HG02840 (cell line): ENCODE data around the gene EIF1AY.
"Not testable (repeated sequence)": the region's sequence is repeated elsewhere in the genome, so short reads cannot be mapped to it uniquely, and the experiment has no call there.

Experiments used
- ATAC-seq: cut with Tn5 transposase; IDR thresholded peaks from one replicate; pipeline ENCODE4 v1.9.1; 2021; ENCODE audit warnings: mild to moderate bottlenecking, moderate library complexity, moderate number of reproducible peaks; ENCODE audit not compliant: unreplicated experiment, low FRiP score

EIF1AY gene, protein sequence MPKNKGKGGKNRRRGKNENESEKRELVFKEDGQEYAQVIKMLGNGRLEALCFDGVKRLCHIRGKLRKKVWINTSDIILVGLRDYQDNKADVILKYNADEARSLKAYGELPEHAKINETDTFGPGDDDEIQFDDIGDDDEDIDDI

DNA sequence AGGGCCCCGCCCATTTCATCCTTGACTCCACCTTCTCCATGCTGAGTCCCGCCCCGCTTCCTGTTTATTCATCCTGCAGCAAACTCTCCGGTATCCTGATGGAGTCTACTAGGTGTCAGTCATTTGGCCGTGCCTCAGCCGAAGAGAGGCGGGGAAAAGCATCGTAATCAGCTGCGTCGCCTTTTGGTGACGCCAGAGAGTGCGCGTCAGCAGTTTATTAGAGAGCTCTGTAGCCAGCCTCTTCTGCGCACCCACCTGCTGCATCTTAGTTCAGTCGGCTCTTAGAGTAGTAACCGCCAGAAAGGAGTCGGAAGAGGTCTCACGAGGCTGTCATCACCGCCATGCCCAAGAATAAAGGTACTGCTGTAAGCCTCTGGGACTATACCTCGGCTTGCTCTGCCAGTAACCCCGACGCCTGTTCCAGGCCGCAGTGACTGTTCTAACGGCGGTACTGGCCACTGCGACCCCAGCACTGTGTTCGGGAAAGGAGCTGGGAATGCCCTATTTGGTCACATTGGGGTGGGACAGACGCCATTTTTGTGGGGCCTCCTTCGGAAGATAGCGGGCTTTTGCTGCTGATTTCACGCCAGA, at the start of gene EIF1AY:
Gene EIF1AY (plus strand): TSS at position 246 of the 591 bp plus-strand sequence. CDS start 96 bp downstream, at position 342.
- no peak for ATAC-seq

DNA sequence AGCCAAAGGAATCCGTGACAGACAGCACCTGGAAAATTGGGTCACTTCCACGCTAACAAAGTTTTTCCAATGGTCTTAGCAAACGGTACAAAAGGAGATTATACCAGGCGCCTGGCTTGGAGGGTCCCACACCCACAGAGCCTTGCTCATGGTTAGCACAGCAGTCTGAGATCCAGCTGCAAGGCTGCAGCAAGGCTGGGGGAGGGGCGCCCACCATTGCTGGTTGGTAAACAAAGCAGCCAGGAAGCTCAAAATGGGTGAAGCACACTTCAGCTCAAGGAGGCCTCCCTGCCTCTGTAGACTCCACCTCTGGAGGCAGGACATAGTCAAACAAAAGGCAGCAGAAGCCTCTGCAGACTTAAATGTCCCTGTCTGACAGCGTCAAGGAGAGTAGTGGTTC, 47.1 kb upstream of the EIF1AY start:
- ATAC-seq: no peak

DNA sequence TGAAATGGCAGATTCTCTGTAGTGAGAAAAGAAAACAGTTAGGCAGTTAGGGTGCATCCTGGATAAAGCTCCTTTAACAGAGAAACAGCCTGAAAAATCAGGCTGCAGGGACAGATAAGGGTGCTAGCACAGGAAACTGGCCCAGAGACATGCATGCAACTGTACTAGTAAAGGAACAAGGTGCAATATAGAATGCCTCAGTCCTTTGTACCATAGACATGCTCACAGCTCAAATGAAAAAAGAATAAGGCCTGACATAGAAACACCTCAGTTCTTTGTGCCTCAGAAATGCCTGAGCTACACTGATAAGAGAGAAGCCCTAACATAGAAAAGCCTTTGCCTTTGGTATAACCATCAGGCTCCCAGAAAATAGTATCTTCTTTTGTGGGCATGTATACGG, 37.4 kb upstream of the EIF1AY start:
- no peak for ATAC-seq

DNA sequence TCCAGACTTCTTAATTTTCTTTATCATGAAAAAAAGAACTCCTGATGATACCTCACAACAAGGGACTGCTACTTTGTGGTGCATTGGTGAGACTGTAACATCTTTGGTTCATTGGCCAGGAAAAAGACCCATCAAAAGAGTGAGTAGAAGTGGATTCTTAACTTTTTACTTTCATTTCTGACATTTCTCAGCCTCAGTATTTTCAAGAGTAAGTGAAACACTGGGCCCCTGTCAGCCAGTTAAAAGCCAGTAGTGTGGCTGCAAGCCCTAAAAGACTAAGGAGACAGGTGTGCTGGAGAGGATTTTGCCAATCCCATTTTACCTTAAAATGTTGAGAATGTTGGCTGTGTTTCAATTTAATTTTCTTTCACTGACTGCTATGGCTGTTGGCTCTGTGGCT, 36.6 kb upstream of the EIF1AY start:
- no peak for ATAC-seq

DNA sequence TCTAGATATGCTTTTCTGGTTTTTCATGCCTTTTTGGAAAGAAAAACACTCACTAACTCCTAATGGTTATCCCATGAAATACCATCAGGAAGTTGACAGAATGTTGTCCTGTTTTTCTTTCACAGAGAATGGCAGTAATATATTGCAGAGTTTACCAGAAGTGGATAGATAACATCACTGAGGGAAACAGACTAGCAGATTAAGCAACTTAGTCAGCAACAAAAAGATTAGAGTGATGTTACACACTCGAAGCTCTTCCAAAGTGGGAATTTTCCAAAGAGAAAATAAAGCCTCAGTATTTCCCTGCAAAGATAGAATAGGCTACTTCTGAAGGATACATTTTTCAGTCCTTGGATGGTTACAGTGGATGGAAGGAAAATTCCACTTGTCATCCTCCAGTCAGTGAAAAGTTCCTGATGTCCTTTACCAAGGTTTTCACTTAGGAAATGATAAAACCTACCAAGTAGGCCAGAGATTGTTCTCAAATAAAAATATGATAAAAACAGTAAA, 31.1 kb upstream of the EIF1AY start:
- no peak for ATAC-seq

DNA sequence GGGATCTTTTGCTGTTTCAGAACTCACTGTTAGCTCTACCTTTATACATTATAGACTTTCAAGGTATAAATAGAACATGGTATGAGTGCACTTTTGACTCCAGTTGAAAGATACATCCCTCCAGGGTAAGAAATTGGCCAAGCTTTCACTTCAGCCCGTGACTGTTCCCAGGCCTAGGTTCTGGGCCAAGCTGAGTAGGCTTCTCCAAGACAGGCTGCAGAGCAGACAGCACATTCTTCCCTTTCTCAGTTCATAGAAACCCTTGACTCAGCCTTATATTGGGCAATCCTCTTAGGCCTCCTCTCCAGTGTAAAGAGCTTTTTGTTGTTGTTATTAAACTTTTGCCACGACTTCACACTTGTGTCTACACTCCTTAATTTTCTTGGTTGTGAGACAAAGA, 29.5 kb upstream of the EIF1AY start:
- ATAC-seq: no peak

DNA sequence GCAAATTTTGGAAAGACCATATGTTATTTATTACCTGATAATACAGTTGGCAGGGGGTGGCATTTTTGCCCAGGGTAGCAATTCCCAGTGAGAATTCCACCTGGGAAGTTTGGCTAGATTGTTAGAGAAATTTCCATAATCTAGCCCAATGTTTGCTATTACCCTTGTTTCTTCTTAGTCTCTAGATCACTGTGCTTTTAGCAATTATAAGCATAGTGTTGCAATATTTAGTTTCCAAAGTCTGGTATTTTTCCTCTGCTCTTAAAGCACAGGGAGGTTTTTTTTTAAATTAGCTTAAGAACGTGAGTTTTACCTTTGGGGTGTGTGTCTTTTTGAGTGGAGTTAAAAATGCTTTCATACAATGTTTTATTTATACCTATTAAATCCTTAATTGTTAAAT, 26.3 kb upstream of the EIF1AY start:
- ATAC-seq: no peak

DNA sequence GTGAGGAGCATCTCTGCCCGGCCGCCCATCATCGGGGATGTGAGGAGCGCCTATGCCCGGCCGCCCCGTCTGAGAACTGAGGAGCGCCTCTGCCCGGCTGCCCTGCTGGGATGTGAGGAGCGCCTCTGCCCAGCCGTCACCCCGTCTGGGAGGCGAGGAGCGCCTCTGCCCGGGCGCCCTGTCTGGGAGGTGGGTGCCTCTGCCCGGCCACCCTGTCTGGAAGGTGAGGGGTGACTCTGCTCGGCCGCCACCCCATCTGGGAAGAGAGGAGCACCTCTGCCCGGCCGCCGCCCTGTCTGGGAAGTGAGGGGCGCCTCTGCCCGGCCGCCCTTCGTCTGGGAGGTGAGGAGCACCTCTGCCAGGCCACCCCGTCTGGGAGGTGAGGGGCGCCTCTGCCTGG, 23.7 kb upstream of the EIF1AY start:
- no peak for ATAC-seq

DNA sequence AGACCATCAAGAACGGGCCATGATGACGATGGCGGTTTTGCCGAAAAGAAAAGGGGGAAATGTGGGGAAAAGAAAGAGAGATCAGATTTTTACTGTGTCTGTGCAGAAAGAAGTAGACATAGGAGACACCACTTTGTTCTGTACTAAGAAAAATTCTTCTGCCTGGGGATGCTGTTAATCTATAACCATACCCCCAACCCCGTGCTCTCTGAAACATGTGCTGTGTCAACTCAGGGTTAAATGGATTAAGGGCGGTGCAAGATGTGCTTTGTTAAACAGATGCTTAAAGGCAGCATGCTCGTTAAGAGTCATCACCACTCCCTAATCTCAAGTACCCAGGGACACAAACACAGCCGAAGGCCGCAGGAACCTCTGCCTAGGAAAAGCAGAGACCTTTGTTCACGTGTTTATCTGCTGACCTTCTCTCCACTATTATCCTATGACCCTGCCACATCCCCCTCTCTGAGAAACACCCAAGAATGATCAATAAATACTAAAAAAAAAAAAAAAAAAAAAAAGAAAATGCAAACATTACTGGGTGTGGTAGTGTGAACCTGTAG, 22.7 kb upstream of the EIF1AY start:
- ATAC-seq: not testable (repeated sequence)

DNA sequence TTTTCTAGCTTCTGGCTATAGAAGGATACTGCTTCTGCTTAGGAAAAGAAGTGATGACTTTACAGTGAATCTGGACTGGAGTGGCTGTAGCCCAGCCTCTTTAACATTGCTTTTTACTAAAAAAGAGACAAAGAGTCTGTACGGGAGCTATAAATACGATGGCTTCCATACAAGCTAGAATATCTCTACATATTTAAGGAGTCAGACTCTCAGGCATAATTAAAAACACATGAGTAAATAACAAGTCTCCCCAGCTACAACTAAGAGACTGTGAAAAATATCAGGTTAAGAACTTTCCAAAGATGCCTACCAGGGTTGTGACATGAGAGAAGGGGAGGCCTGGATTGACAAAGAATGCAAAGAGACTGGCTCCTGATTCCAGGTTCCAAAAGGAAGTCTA, 19.8 kb upstream of the EIF1AY start:
- no peak for ATAC-seq

DNA sequence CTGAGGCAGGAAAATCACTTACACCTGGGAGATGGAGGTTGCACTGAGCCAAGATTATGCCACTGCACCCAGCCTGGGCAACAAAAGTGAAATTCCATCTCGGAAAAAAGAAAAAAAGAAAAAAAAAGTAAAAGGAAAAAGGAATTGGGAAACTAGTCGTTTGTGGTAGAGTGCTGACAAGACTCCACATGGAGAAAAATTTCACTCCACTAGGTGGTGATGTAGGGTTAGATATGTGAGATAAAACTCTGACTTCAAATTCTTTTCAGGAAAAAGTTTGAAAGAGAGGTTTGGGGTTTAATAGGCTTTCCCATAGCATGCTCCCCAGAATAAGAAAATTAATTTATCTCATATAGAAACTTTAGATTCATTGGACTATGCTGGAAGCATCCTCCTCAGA, 16.9 kb upstream of the EIF1AY start:
- ATAC-seq: no peak

DNA sequence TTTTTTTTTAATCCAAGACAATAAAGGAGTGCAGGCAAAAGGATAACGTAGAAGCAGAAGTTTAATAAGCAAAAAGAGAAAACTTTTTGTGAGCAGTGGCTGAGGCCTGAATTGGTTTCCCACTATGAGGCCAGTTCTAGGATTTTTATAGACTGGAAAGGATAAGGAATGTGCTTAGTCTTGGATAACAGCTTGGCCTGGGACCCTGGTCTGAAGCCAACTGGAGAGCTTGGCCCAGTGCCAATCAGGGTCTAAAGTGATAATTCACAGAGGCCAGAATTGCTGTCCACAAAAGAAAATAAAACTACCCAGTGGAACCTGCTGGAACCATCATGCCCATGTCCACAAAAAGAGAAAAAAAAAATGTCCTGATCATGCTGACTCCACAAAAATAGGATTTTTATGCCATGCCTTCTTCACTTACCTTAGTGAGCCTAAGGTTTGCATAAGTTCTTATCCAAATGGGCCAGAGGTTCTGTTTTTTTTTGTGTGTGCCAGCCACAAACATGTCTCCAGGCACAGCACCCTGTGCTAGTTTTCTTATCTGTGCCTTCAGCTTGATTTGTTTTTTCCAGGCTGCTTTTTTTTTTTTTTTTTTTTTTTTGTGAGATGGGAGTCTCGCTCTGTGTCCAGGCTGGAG, 15.6 kb upstream of the EIF1AY start:
- no peak for ATAC-seq

DNA sequence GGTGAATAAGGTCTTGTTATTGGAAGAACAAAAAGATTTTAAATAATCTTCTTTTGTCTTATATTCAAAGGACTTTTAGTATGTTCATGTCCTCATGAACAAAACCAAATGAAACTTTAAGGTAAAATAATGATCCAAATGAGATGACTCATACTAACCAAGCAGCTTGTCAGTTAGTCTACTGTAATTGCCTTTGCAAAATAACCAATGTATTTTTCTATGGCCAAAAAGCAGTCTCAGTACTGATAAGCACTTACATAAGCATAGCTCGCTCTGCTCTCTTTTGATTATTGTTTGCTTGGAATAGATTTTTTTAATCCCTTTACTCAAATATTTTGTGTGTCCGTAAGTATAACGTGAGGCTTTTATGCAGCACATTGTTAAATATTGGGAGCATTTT, 4.3 kb upstream of the EIF1AY start:
- no peak for ATAC-seq

DNA sequence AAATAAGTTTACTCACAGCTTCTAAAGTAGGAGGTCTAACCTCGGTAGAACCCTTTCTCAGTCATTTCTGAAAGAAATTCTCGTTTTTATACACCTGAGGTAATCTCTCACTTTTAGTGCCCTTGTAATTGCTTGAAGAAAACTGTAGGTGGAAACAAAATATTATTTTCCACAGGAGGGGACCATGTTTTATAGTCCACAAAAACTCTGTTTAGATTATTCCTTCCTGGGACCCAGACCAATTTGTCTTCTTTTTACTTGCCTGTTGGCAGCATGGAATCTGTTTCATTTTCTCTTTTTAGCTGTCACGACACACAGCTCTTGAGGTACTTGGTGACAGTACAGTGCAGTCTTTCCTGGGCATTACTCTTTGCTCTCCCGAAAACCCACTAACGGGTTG, 930 bp downstream of the EIF1AY start:
- no peak for ATAC-seq

DNA sequence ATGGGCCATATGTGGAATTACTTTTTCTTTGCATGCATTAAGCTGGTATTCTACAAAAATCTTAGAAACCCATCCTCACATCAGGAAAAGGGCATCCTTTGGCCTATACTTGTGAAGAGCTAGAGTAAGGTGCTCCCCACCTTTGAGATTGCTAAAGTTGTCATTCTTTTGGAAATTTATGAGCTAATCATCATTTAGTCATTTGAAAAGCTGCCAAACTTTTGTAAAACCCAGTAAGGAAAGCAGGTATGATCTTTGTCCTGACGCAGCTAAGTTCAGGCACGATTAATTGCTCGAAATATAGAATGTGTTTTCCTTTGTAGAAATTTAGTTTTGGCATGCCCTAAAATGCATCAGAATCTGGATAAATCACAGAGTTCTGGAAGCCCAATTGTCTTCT, 2.6 kb downstream of the EIF1AY start:
- no peak for ATAC-seq

DNA sequence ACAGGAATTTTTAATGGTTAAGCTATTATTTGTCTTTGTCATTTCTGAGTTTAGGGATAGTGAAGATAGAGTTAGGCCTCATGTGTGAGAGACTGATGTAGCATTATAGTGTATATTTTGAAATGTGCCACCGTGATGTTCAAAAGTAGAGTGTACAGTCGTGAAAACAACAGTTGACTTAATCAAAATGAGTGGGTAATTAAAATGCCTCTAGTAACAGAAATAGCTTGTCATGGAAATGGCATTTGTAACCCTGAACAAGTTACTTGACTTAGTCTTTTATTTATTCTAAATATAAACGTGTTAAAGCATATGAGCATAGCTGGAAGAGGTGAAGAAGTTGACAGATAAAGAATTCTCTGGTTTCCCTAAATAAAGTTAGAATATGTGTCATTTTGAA, 6.1 kb downstream of the EIF1AY start:
- ATAC-seq: no peak

DNA sequence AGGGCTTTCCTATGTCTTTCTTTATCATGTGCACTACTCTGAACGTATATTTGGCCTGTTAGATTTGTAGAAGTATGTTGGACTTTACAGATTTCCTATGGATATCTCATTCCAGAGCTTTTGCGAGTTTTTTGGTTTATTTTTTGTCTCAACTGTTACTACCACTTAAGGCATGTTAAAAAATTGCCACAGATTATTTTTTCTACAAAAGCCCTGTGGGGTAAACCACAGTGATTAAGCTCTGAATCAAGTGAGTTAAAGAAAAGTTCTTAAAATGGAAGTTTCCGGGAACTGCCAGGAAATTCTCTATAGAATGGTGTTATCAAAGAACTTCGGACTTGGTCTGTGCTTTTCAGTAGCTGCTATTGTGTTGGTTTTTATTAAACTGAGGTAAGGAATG, 10.6 kb downstream of the EIF1AY start:
- ATAC-seq: no peak
